ENCODE results near the gene S100A16. TPM values are rescaled to one million over a fixed set of nuclear protein-coding genes. Genes with fewer than 3 reads are reported as not detected.
A peak's percentile ranks its signal among the peaks of the same experiment; 100 is the strongest.

Gene S100A16
- total RNA-seq, 3 donors from 2014 or later (not counting 1 experiment from before 2014, with no cell fraction given), result not detected

DNA sequence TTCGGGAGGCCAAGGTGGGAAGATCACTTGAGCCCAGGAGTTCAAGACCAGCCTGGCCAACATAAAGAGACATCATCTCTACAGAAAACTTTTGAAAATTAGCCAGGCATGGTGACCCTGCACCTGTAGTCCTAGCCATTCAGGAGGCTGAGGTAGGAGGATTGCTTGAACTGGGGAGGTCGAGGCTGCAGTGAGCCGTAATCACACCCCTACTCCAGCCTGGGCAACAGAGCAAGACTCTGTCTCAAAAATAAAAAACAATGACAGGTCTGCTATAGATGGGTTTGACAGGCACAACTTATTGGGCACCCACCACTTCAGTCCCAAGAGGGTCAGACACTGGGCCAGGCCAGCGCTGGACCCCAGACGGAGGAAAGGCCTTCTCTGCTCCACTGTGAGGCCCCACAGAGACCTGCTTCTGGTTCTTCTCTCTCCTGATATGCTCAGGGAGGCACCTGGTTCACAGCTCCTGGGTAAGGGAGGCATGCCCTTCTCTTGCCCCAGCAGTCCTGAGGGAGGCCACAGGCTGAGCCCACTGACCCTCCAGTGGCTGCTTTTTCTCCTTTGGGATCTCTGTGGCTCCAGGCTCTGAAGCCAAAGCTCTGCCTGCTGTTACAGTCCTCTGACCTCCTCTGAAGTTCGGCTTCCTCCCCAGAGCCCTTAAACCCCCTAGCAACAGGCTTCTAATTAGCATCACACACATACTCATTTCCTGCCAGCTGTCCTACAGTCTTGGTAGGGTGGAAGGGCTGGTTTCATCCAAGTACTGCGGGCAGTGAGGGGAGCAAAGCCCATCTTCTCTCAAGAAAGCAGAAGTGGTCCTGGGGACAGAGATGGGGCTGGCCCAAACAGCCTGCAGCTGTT is 14.4 kb downstream of the S100A16 start:
- 55% methylated on average over 7 of the region's 7 CpGs for WGBS (ENCODE audit: insufficient coverage)
- H3K36me3 ChIP-seq (ENCODE audit: control insufficient read depth, insufficient read depth, low read length), result no peaks in the 10 kb centered on the region
- peaks cover 14% of the 10 kb centered on the region for H3K4me1 ChIP-seq (ENCODE audit: control insufficient read depth, insufficient read depth, low read length)
- H3K4me3 ChIP-seq (ENCODE audit: low read length), result no peak overlapping the region
- H3K9me3 Mint-ChIP-seq, result no peaks in the 10 kb centered on the region
- H3K4me3 Mint-ChIP-seq, result no peak overlapping the region
- peaks cover 0 to 2% of the 10 kb centered on the region in 2 donors for H3K27me3 Mint-ChIP-seq (ENCODE audit: low read depth in 2 of 2)
- H3K9me3 ChIP-seq (ENCODE audit: control insufficient read depth, insufficient read depth, low read length), result no peaks in the 10 kb centered on the region
- TF ChIP-seq, protein P1, sequence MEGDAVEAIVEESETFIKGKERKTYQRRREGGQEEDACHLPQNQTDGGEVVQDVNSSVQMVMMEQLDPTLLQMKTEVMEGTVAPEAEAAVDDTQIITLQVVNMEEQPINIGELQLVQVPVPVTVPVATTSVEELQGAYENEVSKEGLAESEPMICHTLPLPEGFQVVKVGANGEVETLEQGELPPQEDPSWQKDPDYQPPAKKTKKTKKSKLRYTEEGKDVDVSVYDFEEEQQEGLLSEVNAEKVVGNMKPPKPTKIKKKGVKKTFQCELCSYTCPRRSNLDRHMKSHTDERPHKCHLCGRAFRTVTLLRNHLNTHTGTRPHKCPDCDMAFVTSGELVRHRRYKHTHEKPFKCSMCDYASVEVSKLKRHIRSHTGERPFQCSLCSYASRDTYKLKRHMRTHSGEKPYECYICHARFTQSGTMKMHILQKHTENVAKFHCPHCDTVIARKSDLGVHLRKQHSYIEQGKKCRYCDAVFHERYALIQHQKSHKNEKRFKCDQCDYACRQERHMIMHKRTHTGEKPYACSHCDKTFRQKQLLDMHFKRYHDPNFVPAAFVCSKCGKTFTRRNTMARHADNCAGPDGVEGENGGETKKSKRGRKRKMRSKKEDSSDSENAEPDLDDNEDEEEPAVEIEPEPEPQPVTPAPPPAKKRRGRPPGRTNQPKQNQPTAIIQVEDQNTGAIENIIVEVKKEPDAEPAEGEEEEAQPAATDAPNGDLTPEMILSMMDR (IDR thresholded peaks at IDR 0.05), result no peak
- intact Hi-C loops (cut with micrococcal nuclease), result no loop called here
- no peaks in the 10 kb centered on the region for H3K36me3 Mint-ChIP-seq
- no peaks in the 10 kb centered on the region for H3K27me3 ChIP-seq (ENCODE audit: control insufficient read depth, insufficient read depth, low read length)
- DNase-seq (peak in 1 of 2 donors; percentile 34), ATAC-seq (peak in 2 of 3 donors; percentile 24 to 45)
- H3K27ac ChIP-seq (ENCODE audit: low read length), result peak overlapping the region; percentile 67
- no peak overlapping the region for H3K27ac Mint-ChIP-seq
- no peaks in the 10 kb centered on the region for H3K4me1 Mint-ChIP-seq

DNA sequence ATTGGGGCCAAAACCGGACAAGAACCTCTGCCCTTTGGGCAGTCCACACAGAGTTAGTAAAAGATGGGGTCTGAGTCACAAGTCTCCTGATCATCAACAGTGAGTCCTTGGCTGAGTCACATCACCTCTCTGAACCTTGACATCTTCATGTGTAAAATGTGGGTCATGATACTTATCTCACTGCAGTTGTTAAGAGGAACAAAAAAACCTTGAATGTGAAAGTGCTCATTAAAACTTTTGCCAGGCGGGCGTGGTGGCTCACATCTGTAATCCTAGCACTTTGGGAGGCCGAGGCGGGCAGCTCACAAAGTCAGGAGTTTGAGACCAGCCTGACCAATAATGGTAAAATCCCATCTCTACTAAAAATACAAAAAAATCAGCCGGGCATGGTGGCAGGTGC is 15.7 kb downstream of the S100A16 start:
- Histone ChIP-seq H3K36me3 (ENCODE audit: control insufficient read depth, insufficient read depth, low read length) (no peaks in the 10 kb centered on the region), H3K4me1 (ENCODE audit: control insufficient read depth, insufficient read depth, low read length) (peaks cover 14% of the 10 kb centered on the region), H3K27me3 (ENCODE audit: control insufficient read depth, insufficient read depth, low read length) (no peaks in the 10 kb centered on the region), H3K4me3 (ENCODE audit: low read length) (no peak overlapping the region), H3K27ac (ENCODE audit: low read length) (no peak overlapping the region), H3K9me3 (ENCODE audit: control insufficient read depth, insufficient read depth, low read length) (no peaks in the 10 kb centered on the region)
- Mint-ChIP-seq H3K27me3 (ENCODE audit: low read depth in 2 of 2) (no peaks in the 10 kb centered on the region), H3K9me3 (no peaks in the 10 kb centered on the region), H3K4me3 (no peak overlapping the region), H3K36me3 (no peaks in the 10 kb centered on the region), H3K27ac (no peak overlapping the region), H3K4me1 (no peaks in the 10 kb centered on the region)
- DNase-seq, result no peak
- no peak for ATAC-seq
- intact Hi-C loops (cut with micrococcal nuclease), result no loop called here
- TF ChIP-seq, protein P1 (IDR thresholded peaks at IDR 0.05), result no peak
- 89% methylated on average over 6 of the region's 6 CpGs for WGBS (ENCODE audit: insufficient coverage)

DNA sequence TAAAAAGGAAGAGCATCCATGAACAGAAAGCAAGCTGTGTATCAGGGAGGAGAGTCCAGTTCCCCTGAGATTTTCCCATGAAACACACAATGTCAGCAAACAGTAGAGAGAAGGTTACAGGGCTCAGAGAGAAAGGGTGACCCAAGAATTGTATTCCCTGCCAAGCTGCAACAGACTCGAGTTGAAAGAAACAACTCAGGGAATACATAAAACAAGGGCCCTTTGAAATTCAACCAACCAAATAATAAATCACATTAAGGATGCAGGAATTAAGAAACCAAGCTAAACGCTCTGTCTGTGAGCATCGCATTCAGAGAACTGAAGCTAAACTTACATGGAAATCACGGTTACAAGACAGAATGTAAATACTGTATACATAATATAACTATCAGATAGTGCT is 20.2 kb downstream of the S100A16 start:
- ATAC-seq (no peak), DNase-seq (no peak)
- no peaks in the 10 kb centered on the region for H3K9me3 Mint-ChIP-seq
- H3K4me1 Mint-ChIP-seq, result no peaks in the 10 kb centered on the region
- no peak overlapping the region for H3K27ac Mint-ChIP-seq
- WGBS (ENCODE audit: insufficient coverage), result 50% methylated on average over 1 of the region's 4 CpGs
- no peaks in the 10 kb centered on the region for H3K36me3 Mint-ChIP-seq
- H3K9me3 ChIP-seq (ENCODE audit: control insufficient read depth, insufficient read depth, low read length), result no peaks in the 10 kb centered on the region
- TF ChIP-seq, protein P1 (IDR thresholded peaks at IDR 0.05), result no peak
- H3K4me3 Mint-ChIP-seq, result no peak overlapping the region
- H3K27ac ChIP-seq (ENCODE audit: low read length), result no peak overlapping the region
- no peaks in the 10 kb centered on the region for H3K4me1 ChIP-seq (ENCODE audit: control insufficient read depth, insufficient read depth, low read length)
- intact Hi-C loops (cut with micrococcal nuclease), result no loop called here
- peaks cover 1 to 10% of the 10 kb centered on the region in 2 donors for H3K27me3 Mint-ChIP-seq (ENCODE audit: low read depth in 2 of 2)
- H3K36me3 ChIP-seq (ENCODE audit: control insufficient read depth, insufficient read depth, low read length), result no peaks in the 10 kb centered on the region
- no peak overlapping the region for H3K4me3 ChIP-seq (ENCODE audit: low read length)
- no peaks in the 10 kb centered on the region for H3K27me3 ChIP-seq (ENCODE audit: control insufficient read depth, insufficient read depth, low read length)

All from natural killer cell (primary cell).